Body of pancreas (tissue), 4 donors: Measurements from ENCODE around the gene NOXO1. TPM values are rescaled to one million over a fixed set of nuclear protein-coding genes. Genes with fewer than 3 reads are reported as not detected.

Experiments used
- ATAC-seq: fragments of 150-250 bp; one replicate; pipeline ENCODE4 v1.9.1; 2016
- DNase-seq, 4 donors: peaks; one replicate each; pipeline ENCODE4 v3.0.0-alpha.2; 2019
- H3K27ac ChIP-seq, 4 donors: fragments of 200-600 bp; sonication (generic); 1 replicate in 3 of 4; 2 replicates in 1 of 4; pipeline versions ENCODE4 v1.5.1 to v1.6.1; 2016 to 2019; ENCODE audit warnings: mild to moderate bottlenecking in 1 of 4, mixed read lengths in 1 of 4, moderate library complexity in 1 of 4
- H3K27me3 ChIP-seq, 2 donors: fragments of 200-600 bp; sonication (generic); one replicate each; pipeline ENCODE4 v1.6.0; 2016; ENCODE audit warnings: mild to moderate bottlenecking in 1 of 2
- H3K36me3 ChIP-seq, 2 donors: fragments of 200-600 bp; sonication (generic); replicated peaks in 1 of 2; 2 replicates each; pipeline ENCODE4 v1.5.1; 2016; ENCODE audit warnings: low read depth in 2 of 2; ENCODE audit not compliant: insufficient read depth in 1 of 2
- H3K4me1 ChIP-seq: fragments of 200-600 bp; sonication (generic); one replicate; pipeline ENCODE4 v1.6.0; 2016
- H3K4me3 ChIP-seq, 2 donors: fragments of 200-600 bp; sonication (generic); 1 replicate in 1 of 2; 2 replicates in 1 of 2; pipeline ENCODE4 v1.5.1; 2016 to 2019
- H3K9me3 ChIP-seq, 3 donors: fragments of 200-600 bp; sonication (generic); 1 replicate in 2 of 3; 2 replicates in 1 of 3; pipeline ENCODE4 v1.5.1; 2016
- POLR2A ChIP-seq, 3 donors: fragments of 450-650 bp; IDR thresholded peaks; one replicate each; pipeline ENCODE4 v1.6.1; 2016; ENCODE audit warnings: antibody characterized with exemption in 3 of 3, mild to moderate bottlenecking in 2 of 3
- WGBS, 2 donors: methylation state at CpG; one replicate each; pipeline ENCODE4 v1.1.5; 2017; 5-methylcytosine and 5-hydroxymethylcytosine counted together
- intact Hi-C: fragments of 100-400 bp; cut with DNase I; formaldehyde crosslinking; loops from one replicate; pipeline ENCODE4 v1.15.1; 2023
- total RNA-seq, 2 donors: library from RNA; depleted of rRNA; stranded (reverse); fragments of >200 nt; gene quantifications; one replicate each; pipeline ENCODE4 v1.1.0, GENCODE V29; 2016
- TF ChIP-seq, protein P1 (sequence below), 7 experiments: fragments of 450-650 bp in 4 of 7; fragments of 200-600 bp in 3 of 7; sonication (generic) in 3 of 7; IDR thresholded peaks; one replicate each; pipeline ENCODE4 v1.5.1; 2016 to 2019; ENCODE audit warnings: antibody characterized with exemption in 7 of 7

NOXO1 gene
- total RNA-seq, 2 donors from 2014 or later = not detected

GRCh38 chr16:1975432-1976215, 5.6 kb downstream of the NOXO1 start:
- no peak for ATAC-seq
- Histone ChIP-seq H3K4me1 (peaks cover 50% of the 10 kb centered on the region), H3K27ac (no peak overlapping the region), H3K36me3 (peaks cover 0 to 20% of the 10 kb centered on the region in 2 donors), H3K27me3 (no peaks in the 10 kb centered on the region), H3K4me3 (no peak overlapping the region), H3K9me3 (no peaks in the 10 kb centered on the region)
- WGBS, 2 donors = 86 to 88% methylated on average over 14 to 30 of the region's 33 CpGs
- DNase-seq = no peak
- TF ChIP-seq POLR2A (IDR thresholded peaks at IDR 0.05) = no peak
- TF ChIP-seq, protein P1, sequence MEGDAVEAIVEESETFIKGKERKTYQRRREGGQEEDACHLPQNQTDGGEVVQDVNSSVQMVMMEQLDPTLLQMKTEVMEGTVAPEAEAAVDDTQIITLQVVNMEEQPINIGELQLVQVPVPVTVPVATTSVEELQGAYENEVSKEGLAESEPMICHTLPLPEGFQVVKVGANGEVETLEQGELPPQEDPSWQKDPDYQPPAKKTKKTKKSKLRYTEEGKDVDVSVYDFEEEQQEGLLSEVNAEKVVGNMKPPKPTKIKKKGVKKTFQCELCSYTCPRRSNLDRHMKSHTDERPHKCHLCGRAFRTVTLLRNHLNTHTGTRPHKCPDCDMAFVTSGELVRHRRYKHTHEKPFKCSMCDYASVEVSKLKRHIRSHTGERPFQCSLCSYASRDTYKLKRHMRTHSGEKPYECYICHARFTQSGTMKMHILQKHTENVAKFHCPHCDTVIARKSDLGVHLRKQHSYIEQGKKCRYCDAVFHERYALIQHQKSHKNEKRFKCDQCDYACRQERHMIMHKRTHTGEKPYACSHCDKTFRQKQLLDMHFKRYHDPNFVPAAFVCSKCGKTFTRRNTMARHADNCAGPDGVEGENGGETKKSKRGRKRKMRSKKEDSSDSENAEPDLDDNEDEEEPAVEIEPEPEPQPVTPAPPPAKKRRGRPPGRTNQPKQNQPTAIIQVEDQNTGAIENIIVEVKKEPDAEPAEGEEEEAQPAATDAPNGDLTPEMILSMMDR (IDR thresholded peaks at IDR 0.05) = no peak
- intact Hi-C loops = no loop called here

GRCh38 chr16:1974157-1975070, 6.9 kb downstream of the NOXO1 start:
- Histone ChIP-seq H3K27me3 (no peaks in the 10 kb centered on the region), H3K27ac (no peak overlapping the region), H3K9me3 (no peaks in the 10 kb centered on the region), H3K4me1 (peaks cover 39% of the 10 kb centered on the region), H3K4me3 (no peak overlapping the region), H3K36me3 (peaks cover 0 to 20% of the 10 kb centered on the region in 2 donors)
- ATAC-seq (no peak), DNase-seq (no peak)
- intact Hi-C loops = no loop called here
- TF ChIP-seq POLR2A (IDR thresholded peaks at IDR 0.05) = no peak
- TF ChIP-seq, protein P1 (IDR thresholded peaks at IDR 0.05) = no peak
- WGBS, 2 donors = 88 to 91% methylated on average over 6 to 38 of the region's 42 CpGs

GRCh38 chr16:1973461-1974156, 7.7 kb downstream of the NOXO1 start:
- no peak for TF ChIP-seq POLR2A (IDR thresholded peaks at IDR 0.05)
- TF ChIP-seq, protein P1 (IDR thresholded peaks at IDR 0.05) = no peak
- H3K36me3 ChIP-seq = peaks cover 0 to 20% of the 10 kb centered on the region in 2 donors
- peaks cover 34% of the 10 kb centered on the region for H3K4me1 ChIP-seq
- no peak overlapping the region for H3K27ac ChIP-seq
- H3K9me3 ChIP-seq = no peaks in the 10 kb centered on the region
- peak in 1 of 4 donors; percentile 12 for DNase-seq
- intact Hi-C loops = no loop called here
- WGBS, 2 donors = 80 to 84% methylated on average over 12 to 14 of the region's 16 CpGs
- H3K27me3 ChIP-seq = no peaks in the 10 kb centered on the region
- no peak overlapping the region for H3K4me3 ChIP-seq
- ATAC-seq = no peak

GRCh38 chr16:1972490-1972877, 8.8 kb downstream of the NOXO1 start:
- intact Hi-C loops = no loop called here
- peak overlapping the region; percentile 62 to 94 for H3K4me3 ChIP-seq
- WGBS, 2 donors = 2 to 4% methylated on average over 5 to 22 of the region's 22 CpGs
- TF ChIP-seq, protein P1 (IDR thresholded peaks at IDR 0.05) = no peak
- no peak for TF ChIP-seq POLR2A (IDR thresholded peaks at IDR 0.05)
- ATAC-seq (no peak), DNase-seq (peak in 1 of 4 donors; percentile 27)
- H3K27me3 ChIP-seq = no peaks in the 10 kb centered on the region
- H3K4me1 ChIP-seq = peaks cover 28% of the 10 kb centered on the region
- H3K9me3 ChIP-seq = no peaks in the 10 kb centered on the region
- H3K36me3 ChIP-seq = peaks cover 0 to 19% of the 10 kb centered on the region in 2 donors
- peak overlapping the region in 2 of 4 donors; percentile 76 to 89 for H3K27ac ChIP-seq
